HEK293T (cell line): ENCODE data around the gene HOXA6.

Experiments
- BHLHE40 ChIP-seq: fragments of 450-650 bp; IDR thresholded peaks from 2 replicates; pipeline ENCODE4 v1.6.1; 2016; ENCODE audit warnings: mild to moderate bottlenecking, moderate library complexity, borderline replicate concordance
- CTBP1 ChIP-seq: fragments of 450-650 bp; IDR thresholded peaks from 2 replicates; pipeline ENCODE4 v1.6.1; 2016; ENCODE audit warnings: borderline replicate concordance
- FOXM1 ChIP-seq: fragments of 450-650 bp; IDR thresholded peaks from 2 replicates; pipeline ENCODE4 v1.6.1; 2017; ENCODE audit warnings: mild to moderate bottlenecking, borderline replicate concordance
- LEF1 ChIP-seq: fragments of 450-650 bp; IDR thresholded peaks from 2 replicates; pipeline ENCODE4 v1.6.1; 2017; ENCODE audit warnings: mild to moderate bottlenecking, borderline replicate concordance
- NFRKB ChIP-seq: fragments of 450-650 bp; IDR thresholded peaks from 2 replicates; pipeline ENCODE4 v1.6.1; 2016; ENCODE audit warnings: mild to moderate bottlenecking, moderate library complexity
- PKNOX1 ChIP-seq: fragments of 450-650 bp; IDR thresholded peaks from 2 replicates; pipeline ENCODE4 v1.6.1; 2016
- SP1 ChIP-seq: fragments of 450-650 bp; IDR thresholded peaks from 2 replicates; pipeline ENCODE4 v1.6.1; 2017

- TF ChIP-seq SP1 (no peak), NFRKB (no peak), LEF1 (no peak), CTBP1 (no peak), BHLHE40 (no peak), FOXM1 (no peak), PKNOX1 (no peak)
Measured at GRCh38 chr7:27165996-27166530, 18.5 kb upstream of the HOXA6 start.
